ENCODE measurements around the gene THRB. TPM values are rescaled to one million over a fixed set of nuclear protein-coding genes. Genes with fewer than 3 reads are reported as not detected.

THRB gene
- total RNA-seq, 6 experiments from 2014 or later: 14.5 to 29.5 (median 17.3) TPM

DNA sequence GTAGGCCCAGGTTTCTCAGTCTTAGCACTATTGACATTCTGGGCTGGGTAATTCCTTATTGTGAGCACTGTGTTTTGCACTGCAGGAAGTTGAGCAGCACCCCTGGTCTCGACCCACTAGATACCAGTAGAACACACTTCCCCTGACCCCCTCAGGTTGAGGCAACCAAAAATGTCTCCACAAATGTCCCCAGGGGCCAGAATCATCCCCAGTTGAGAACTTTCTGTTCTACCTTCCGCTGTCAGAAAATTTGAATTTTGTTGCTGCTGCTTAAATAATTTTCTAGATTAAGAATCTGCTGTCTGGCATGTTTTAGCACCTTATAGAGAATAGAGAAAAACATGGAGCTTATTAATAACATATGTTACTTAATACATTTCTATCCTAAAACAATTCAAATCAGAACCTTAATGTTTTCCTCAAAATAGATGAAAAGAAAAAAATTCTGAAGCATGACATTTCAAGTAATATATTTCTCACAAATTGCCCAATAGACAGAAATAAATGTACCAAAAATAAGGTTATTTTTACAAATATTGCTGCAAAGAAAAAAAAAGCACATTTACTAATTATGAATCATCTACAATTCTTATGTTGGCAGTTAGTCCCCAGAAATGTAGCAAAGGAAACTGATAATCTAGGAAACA lies 13.2 kb upstream of the THRB start:
- WGBS (ENCODE audit: insufficient coverage, low coverage, low lambda C conversion rate, missing lambda C conversion rate): 75% methylated on average over 2 of the region's 2 CpGs
- Histone ChIP-seq H3K36me3 (no peaks in the 10 kb centered on the region), H3K4me3 (no peak overlapping the region), H3K9me3 (no peaks in the 10 kb centered on the region), H3K4me1 (no peaks in the 10 kb centered on the region), H3K27ac (no peak overlapping the region), H3K27me3 (no peaks in the 10 kb centered on the region)
- ATAC-seq (no peak), DNase-seq (no peak)
- TF ChIP-seq, protein P1, sequence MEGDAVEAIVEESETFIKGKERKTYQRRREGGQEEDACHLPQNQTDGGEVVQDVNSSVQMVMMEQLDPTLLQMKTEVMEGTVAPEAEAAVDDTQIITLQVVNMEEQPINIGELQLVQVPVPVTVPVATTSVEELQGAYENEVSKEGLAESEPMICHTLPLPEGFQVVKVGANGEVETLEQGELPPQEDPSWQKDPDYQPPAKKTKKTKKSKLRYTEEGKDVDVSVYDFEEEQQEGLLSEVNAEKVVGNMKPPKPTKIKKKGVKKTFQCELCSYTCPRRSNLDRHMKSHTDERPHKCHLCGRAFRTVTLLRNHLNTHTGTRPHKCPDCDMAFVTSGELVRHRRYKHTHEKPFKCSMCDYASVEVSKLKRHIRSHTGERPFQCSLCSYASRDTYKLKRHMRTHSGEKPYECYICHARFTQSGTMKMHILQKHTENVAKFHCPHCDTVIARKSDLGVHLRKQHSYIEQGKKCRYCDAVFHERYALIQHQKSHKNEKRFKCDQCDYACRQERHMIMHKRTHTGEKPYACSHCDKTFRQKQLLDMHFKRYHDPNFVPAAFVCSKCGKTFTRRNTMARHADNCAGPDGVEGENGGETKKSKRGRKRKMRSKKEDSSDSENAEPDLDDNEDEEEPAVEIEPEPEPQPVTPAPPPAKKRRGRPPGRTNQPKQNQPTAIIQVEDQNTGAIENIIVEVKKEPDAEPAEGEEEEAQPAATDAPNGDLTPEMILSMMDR (IDR thresholded peaks at IDR 0.05): no peak
- no peak for TF ChIP-seq POLR2A (IDR thresholded peaks at IDR 0.05)
- intact Hi-C loops (cut with DNase I): no loop called here

- Histone ChIP-seq H3K36me3 (no peaks in the 10 kb centered on the region), H3K9me3 (no peaks in the 10 kb centered on the region), H3K4me3 (no peak overlapping the region), H3K27me3 (no peaks in the 10 kb centered on the region), H3K4me1 (no peaks in the 10 kb centered on the region), H3K27ac (no peak overlapping the region)
- intact Hi-C loops (cut with DNase I): no loop called here
- DNase-seq (no peak), ATAC-seq (peak in 1 of 4 donors; percentile 22)
- TF ChIP-seq, protein P1 (IDR thresholded peaks at IDR 0.05): no peak
- no peak for TF ChIP-seq POLR2A (IDR thresholded peaks at IDR 0.05)
- 67% methylated on average over 3 of the region's 3 CpGs for WGBS (ENCODE audit: insufficient coverage, low coverage, low lambda C conversion rate, missing lambda C conversion rate)
These were observed 12.5 kb upstream of the THRB start for GRCh38 chr3:24506966-24507775.

GRCh38 chr3:24505691-24506550 lies 11.3 kb upstream of the THRB start:
- H3K27me3 ChIP-seq: no peaks in the 10 kb centered on the region
- intact Hi-C loops (cut with DNase I): no loop called here
- 65% methylated on average over 6 of the region's 7 CpGs for WGBS (ENCODE audit: insufficient coverage, low coverage, low lambda C conversion rate, missing lambda C conversion rate)
- no peaks in the 10 kb centered on the region for H3K4me1 ChIP-seq
- ATAC-seq: no peak
- no peak for DNase-seq
- no peak overlapping the region for H3K4me3 ChIP-seq
- no peaks in the 10 kb centered on the region for H3K36me3 ChIP-seq
- H3K27ac ChIP-seq: no peak overlapping the region
- no peaks in the 10 kb centered on the region for H3K9me3 ChIP-seq
- TF ChIP-seq POLR2A (IDR thresholded peaks at IDR 0.05): no peak
- TF ChIP-seq, protein P1 (IDR thresholded peaks at IDR 0.05): no peak

GRCh38 chr3:24504772-24505171 lies 10.1 kb upstream of the THRB start:
- no peaks in the 10 kb centered on the region for H3K36me3 ChIP-seq
- H3K9me3 ChIP-seq: no peaks in the 10 kb centered on the region
- TF ChIP-seq POLR2A (IDR thresholded peaks at IDR 0.05): no peak
- TF ChIP-seq, protein P1 (IDR thresholded peaks at IDR 0.05): no peak
- DNase-seq: no peak
- intact Hi-C loops (cut with DNase I): no loop called here
- H3K27me3 ChIP-seq: no peaks in the 10 kb centered on the region
- ATAC-seq: no peak
- no peak overlapping the region for H3K4me3 ChIP-seq
- H3K27ac ChIP-seq: no peak overlapping the region
- H3K4me1 ChIP-seq: no peaks in the 10 kb centered on the region
